ENCODE measurements around the gene SNTB2.

- TF ChIP-seq CEBPB (IDR thresholded peaks at IDR 0.05) (no peak), YY1 (IDR thresholded peaks at IDR 0.05; ENCODE audit: low read depth) (no peak), FOXM1 (IDR thresholded peaks at IDR 0.05; ENCODE audit: borderline replicate concordance, low read depth) (no peak), TAF1 (IDR thresholded peaks at IDR 0.05; ENCODE audit: low read depth) (no peak), TCF12 (IDR thresholded peaks at IDR 0.05; ENCODE audit: low read depth) (no peak), EP300 (IDR thresholded peaks at IDR 0.05; ENCODE audit: borderline replicate concordance) (no peak), REST (IDR thresholded peaks at IDR 0.05; ENCODE audit: low read depth) (no peak), RAD21 (IDR thresholded peaks at IDR 0.05; ENCODE audit: low read depth) (no peak), ZBTB7A (IDR thresholded peaks at IDR 0.05; ENCODE audit: low read depth) (no peak), TEAD4 (IDR thresholded peaks at IDR 0.05) (no peak), CREB1 (IDR thresholded peaks at IDR 0.05; ENCODE audit: low read depth) (no peak), EGR1 (IDR thresholded peaks at IDR 0.05) (no peak)
- TF ChIP-seq, protein P1, sequence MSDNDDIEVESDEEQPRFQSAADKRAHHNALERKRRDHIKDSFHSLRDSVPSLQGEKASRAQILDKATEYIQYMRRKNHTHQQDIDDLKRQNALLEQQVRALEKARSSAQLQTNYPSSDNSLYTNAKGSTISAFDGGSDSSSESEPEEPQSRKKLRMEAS (IDR thresholded peaks at IDR 0.05), result no peak
Measured at GRCh38 chr16:69234460-69234859, 47.5 kb downstream of the SNTB2 start.

All from Ishikawa (cell line).